RCC 7860 (cell line): ENCODE results near the gene GPAM.
"Not testable (repeated sequence)": the region's sequence is repeated elsewhere in the genome, so short reads cannot be mapped to it uniquely, and the experiment has no call there.

Source experiments
- DNase-seq: peaks from one replicate; pipeline ENCODE4 v3.0.0-alpha.2; 2015; ENCODE audit warnings: low spot score
- FAIRE-seq: peaks from 2 replicates; lab custom pipeline; 2012; peaks lifted over from hg19 to GRCh38; lab: Jason Lieb, UNC

GPAM gene, protein sequence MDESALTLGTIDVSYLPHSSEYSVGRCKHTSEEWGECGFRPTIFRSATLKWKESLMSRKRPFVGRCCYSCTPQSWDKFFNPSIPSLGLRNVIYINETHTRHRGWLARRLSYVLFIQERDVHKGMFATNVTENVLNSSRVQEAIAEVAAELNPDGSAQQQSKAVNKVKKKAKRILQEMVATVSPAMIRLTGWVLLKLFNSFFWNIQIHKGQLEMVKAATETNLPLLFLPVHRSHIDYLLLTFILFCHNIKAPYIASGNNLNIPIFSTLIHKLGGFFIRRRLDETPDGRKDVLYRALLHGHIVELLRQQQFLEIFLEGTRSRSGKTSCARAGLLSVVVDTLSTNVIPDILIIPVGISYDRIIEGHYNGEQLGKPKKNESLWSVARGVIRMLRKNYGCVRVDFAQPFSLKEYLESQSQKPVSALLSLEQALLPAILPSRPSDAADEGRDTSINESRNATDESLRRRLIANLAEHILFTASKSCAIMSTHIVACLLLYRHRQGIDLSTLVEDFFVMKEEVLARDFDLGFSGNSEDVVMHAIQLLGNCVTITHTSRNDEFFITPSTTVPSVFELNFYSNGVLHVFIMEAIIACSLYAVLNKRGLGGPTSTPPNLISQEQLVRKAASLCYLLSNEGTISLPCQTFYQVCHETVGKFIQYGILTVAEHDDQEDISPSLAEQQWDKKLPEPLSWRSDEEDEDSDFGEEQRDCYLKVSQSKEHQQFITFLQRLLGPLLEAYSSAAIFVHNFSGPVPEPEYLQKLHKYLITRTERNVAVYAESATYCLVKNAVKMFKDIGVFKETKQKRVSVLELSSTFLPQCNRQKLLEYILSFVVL

DNA sequence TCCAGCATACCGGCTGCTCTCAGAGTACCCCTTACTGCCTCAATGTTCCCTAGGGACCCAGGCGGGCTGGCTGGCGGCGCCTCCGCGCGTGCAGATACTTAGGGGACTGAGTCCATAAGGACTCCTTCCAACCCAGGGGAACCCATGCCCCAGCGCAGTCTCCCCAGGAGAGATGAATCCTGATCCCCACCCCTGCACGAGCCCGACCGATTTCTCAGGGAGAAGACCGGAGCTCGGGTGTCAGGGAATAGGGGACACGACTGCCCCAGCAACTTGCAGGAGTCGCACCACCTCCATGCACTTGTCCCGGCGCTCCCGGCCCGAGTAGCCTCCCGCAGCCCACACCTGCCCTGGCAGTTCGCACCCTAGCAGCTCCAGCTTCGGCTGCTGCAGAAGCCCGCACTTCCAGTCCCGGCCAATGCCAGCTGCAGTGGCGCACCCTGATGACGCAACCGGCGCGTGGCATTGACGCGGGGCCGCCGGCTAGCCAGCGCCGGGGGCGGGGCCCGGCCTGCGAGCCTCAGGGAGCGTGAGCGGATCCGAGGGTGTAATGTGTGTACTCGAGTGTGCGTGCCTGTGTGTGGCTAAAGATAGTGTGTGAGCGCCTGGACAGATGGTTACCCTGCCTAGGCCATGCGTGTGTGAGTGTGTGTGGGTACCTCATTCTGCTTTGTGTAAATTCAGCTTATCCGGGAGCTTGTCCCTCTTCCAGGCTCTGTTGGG is at the start of gene GPAM:
TSS of gene GPAM (minus strand) at position 437 of the 723 bp plus-strand sequence. CDS start 1,981 bp downstream, outside the sequence.
- FAIRE-seq (no peak), DNase-seq (peak; percentile 74)

DNA sequence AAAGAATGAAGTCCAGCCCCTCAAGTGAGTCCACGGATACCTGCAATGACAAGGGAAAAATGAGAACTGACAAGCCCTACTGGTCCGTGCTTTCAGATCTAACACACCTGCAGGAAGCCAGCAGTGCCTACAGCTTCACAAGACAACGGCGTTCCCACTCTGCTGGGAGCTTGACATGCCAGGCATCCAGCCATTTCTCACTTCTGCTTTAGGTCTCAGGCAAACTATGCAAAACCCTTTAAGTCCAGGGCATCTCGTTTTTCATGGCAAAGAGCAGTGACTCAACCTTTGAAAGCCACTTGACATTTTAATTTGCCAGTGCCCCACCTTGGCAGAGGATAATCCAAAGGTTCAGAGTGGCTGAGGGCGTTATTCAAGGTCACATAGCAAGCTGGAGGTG is 49.1 kb upstream of the GPAM start:
- FAIRE-seq, result no peak
- DNase-seq, result no peak

DNA sequence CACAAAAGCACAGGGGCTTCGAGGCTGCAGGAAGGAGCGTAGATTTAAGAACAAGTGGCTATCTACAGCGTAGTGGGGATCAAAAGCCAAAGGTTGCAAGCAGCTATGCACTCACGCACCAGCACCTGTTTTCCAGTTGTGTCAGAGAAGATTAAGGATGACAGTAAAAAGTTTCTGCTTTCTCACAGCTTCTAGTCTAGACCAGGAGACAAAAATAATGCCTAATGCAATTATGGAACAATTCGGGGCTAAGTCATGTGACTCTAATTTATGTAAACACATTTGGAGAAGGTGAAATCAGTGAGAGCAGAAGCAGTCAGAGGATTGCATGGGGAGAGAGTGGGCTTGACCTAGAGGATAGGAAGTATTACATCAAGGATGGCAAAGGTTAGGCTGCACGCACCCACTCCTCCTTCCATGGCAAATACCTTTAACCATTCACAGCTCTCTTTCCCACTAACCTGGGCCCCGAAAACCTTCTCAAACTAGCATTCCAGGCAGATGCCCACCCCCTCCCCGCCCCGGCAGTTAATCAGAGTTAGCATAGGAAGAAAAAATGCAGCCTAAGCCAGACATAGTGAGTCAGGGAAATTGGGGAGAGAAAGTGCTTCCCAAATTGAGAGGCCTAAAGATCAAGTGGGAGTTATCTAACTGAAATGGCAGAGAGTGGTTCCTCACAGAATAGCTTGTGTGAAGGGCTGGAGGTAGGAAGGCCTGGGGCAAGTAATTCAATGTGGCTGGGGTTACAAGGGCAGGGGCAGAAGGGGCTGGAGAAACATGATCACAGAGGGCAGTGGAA is 48.2 kb upstream of the GPAM start:
- no peak for DNase-seq
- FAIRE-seq, result no peak

DNA sequence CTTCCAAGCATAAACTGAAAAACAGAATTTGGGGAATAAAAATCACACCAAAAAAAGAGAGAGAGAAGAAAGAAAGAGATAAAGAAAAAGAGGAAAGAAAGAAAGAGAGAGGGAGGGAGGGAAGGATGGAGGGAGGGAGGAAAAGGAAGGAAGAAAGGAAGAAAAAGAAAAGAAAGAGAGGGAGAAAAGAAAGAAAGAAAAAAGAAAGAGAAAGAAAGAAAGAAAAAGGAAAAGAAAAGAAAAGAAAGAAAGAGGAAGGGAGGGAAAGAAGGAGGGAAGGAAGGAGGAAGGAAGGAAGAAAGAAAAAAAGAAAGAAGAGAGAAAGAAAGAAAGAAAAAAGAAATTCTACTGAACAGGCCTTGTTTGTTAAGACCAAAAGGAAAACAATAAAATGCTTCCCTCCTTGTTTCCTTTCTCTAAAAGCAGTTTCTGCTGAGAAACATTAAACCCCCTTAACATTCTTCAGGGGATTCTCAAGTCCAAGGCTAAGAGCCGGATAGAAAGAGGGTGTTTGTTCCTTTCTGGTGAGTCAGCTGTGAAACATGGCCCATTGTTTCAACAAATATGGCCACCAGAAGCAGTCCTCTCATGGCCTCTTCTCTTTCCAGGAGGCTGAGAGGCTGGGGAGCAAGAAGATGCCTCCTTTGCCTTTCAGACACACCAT is 46.9 kb upstream of the GPAM start:
- no peak for DNase-seq
- no peak for FAIRE-seq

DNA sequence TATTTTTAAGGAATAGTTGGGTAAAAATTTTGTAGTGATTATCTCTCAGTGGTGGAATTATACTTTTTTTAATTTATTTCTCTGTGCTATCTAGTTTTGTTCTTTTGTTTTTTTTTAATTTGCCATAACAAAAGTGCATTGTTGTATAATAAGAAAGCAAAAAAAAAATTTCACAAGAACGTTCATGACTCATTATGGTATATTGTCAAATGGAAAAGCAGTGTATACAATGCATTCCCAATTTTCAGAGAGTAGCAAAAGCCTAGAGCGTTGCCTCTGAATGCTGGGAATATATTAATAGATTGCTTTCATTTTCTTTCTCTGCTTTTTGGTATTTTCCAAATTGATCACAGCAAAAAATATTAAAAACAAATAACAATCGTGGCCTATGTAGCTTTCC is 46.3 kb upstream of the GPAM start:
- DNase-seq (no peak), FAIRE-seq (no peak)

DNA sequence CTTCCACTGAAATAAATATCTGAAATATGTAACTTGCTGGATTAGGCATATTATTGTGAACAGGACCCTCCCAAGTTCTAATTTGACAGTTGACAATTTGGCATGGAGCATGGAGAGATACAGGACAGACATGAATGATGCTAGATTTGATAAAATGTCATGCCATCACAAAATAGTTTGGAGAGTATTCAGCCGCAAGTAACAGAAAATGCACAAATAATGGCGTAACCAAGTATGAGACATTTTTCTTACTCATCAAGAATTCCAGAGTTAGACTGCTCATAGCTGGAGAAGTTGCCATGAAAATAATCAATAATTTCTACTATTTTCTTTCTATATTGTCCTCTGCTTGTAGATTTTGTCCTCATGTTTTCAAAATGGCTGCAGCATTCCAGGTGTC is 45.5 kb upstream of the GPAM start:
- no peak for FAIRE-seq

DNA sequence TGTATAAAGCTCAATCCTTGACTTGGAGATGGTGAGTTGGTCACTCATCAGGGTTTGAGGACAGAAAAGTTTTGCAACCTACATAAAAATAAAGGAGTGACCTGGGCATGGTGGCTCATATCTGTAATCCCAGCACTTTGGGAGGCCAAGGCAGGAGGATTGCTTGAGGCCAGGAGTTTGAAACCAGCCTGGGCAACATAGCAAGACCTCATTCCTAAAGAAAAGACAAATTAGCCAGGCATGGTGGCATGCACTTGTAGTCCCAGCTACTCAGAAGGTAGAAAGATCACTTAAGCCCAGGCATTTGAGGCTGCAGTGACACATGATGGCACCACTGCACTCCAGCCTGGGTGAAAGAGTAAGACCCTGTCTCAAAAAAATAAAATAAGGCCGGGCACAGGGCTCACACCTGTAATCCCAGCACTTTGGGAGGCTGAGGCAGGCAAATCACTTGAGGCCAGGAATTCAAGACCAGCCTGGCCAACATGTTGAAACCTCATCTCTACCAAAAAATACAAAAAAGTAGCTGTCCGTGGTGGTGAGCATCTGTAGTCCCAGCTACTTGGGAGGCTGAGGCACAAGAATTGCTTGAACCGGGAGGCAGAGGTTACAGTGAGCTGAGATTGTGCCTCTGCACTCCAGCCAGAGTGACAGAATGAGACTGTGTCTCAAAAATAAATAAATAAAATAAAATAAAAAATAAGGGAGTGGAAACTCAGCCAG is 45.0 kb upstream of the GPAM start:
- FAIRE-seq, DNase-seq: not testable (repeated sequence)

More for the DNA sequence above, 45.5 kb upstream of the GPAM start:
- DNase-seq, result no peak

DNA sequence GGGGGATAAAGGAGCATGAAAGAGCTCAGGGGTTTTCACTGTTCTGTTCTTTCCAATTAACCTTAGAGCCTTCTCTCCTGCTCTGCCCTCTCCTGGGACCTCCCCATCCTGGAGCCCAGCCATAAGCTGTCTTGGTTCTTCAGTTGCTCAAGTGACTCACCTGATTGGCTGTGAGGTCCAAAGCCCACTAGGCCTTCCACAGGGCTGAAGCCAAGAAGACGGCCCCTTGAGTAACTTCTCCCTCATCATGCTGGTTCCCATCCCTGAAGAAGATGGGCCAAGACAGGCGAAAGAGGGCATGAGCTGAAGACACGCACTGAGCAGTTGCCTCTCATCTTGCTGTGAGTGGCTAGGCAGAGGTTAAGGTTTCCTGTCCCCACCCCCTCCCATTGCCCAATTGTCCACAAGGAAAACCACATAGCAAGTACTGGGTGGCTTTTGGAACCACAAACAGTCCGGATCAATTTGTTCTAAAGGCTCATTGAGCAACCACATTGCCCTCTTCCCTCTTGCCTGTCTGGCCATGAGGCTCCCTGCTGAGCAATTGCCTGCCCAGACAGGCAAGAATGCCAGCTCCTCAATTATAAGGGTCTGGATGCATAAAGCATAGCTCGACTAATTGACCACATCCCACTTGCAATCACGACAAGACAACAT is 43.9 kb upstream of the GPAM start:
- no peak for FAIRE-seq
- peak; percentile 24 for DNase-seq

DNA sequence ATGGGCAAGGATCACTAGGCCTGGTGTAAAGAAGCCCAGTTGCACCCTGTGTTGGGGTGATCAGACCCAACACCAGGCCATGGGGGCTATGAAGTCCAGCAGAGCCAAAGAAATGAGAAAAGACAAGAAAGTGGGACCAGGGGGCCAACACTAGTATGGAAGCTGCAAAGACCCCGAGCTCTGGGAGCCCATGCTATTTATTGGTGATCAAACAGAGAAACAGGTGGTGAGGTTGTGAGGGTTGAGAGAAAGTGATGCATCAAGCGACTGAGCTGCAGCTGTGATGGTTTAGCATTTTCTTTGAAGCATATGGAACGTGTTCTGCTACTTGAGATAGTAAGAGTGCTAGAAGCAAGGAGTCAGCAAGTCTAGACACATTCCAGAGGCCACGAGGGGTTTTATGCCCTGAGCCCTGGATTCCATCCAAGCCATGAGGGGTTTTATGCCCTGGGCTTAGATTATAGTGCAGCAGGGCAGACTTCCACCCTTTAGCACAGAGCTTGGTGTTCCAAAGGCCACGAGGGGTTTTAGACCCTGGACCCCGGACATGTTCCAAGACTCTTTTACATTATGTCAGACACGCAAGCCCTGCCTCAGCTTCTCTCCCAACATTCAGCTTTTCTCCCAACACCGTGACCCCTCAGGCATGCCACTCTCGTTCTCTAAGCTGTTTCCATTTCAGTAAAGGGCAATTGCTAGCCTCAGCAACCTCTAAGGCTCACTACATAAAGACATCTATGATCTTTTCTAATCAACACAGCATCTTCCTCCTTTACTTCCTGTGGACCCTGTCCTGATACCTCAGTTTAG is 43.1 kb upstream of the GPAM start:
- no peak for FAIRE-seq
- DNase-seq, result no peak

DNA sequence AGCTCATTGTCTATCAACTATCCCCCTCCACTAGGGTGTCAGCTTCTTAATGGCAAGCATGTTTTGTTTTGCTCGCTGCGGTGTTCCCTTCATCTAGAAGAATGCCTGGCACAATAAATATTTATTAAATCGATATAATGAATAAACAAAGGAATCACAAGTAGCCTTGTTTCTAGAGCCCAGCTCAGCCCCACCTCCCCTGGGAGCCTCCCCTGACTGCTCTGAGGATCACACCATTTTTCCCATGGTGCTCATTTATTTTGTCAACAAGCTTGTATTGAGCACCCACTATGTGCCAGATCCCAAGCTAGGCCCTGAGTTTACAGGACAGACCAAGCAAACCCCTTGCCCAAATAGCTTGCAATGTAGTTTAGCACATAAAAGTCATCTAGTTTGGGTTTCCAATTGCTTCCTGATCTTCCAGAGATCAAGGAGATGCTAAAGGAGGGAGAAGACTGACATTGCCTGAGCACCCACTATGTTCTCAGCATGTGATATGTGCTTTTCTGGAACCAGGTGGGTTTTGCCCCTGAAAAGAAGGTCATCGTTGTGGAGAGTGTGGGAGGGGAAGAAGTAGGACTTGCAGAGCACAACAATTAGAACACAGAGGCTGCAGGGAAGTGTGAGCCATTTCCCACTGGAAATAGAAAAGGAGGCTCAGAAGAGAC is 42.3 kb upstream of the GPAM start:
- FAIRE-seq (no peak), DNase-seq (no peak)

DNA sequence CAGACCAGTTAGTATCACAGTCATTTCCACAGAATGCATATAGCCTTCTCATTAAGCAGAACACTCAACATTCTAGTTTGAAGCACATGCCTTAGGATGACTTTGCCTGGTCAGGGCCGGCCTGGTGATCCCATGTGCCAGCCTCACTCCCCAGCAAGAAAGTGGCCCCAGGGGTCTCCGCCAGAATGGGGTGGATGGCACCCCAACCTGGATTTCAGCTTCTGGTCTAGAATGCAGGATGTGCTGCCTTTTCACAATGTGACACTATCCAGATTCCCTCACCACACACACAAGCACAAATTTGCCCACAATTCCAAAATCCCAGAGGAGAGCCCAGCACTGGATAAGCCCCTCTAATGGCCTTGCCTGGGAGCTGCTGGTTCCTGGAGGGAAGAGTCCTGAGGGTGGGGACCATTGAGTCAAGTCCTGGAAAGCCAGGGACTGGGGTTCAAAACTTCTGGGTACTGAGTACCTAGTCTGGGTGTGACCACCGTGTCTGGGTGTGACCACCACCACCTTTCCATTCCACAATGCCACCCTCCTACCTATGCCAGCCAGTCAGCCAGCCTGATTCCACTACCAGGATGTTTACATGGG is 41.5 kb upstream of the GPAM start:
- DNase-seq (no peak), FAIRE-seq (no peak)

DNA sequence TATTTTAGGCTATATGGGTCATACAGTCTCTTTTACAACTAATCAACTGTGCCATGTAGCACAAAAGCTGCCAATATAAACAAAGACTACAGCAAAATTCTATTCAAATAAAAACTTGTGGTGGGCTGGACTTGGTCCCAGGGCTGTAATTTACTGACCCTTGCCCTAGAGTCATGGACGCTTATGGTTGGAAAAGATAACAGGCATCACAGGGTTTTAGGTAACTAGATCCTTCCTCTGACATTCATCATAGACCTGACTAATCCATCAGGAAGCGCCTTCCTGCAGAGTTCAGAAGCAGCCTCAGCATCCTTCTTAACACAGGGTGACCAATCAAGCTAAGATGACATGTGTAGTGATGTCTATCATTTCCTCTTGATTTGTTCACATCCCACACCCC is 40.2 kb upstream of the GPAM start:
- DNase-seq (no peak), FAIRE-seq (no peak)

DNA sequence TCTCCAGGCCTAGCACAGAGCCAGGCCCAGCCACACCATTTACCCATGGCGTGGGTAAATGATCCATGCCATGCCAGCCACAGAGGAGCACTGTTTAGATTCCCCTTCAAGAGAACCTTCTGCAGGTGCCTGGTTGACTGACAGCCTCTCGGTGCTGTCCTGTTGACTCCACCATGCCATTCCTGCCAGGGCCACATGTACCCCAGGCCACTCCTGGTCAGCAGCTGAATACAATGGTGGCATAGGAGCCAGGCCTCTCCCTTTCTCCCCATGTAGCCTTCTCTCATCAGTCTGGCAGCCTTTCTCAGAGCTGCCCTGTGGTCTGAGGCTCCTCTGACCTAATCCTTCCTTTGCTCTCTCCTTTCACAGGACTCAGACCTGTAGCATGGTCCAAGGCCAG is 39.2 kb upstream of the GPAM start:
- FAIRE-seq (no peak), DNase-seq (no peak)

DNA sequence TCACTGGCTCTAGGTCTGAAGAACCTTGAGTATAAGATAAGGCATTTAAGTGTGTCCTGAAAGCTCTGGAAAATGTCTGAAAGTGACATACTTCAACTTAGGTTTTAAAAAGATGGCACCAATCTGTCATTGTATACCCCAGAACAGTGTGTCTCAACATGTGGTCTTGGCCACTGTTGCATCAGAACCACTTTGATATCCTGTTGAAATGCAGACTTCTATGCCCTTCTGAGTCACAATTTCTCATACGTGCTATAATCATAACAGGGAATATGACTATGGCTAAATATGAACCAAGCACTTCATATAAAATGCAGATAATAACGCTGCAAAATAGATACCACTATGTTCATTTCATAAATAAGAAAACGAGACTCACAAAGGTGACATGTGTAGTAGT is 38.0 kb upstream of the GPAM start:
- FAIRE-seq, result no peak
- DNase-seq, result no peak

DNA sequence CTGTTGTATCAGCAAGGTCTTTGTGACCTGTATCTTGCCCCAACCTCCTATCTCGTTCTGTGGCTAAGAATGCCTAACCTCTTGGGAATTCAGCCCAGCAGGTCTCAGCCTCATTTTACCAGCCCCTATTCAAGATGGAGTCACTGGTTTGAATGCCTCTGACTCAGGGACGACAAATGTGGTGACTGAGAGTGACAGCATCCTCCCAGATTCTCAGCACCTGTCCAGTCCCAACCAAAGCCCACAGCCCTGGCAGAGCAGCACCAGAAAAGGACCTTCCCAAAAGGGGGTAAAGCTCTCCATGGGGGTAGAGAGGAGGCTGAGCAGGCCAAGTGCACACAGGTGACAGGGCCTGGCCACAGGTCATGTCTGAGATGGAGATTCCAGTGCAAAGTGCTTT is 35.4 kb upstream of the GPAM start:
- FAIRE-seq, result no peak

DNA sequence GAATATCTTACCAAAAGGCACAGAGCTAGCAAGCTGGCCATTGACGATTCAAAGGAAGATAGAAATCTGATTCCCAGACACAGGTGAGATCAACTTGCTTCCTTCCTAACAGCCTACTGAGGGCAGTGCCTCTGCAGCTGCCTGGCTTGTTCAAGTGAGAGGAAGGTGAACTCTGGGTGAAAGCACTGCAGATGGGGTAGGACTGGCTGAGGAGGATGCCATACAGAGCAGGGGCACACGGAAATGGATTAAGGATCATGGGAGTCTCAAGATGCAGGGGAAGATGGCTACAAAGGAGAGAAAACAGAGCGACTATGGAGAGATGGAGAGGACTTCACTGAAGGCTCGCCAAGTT is 34.4 kb upstream of the GPAM start:
- DNase-seq (no peak), FAIRE-seq (no peak)

More for the DNA sequence above, 35.4 kb upstream of the GPAM start:
- DNase-seq, result peak; percentile 39

DNA sequence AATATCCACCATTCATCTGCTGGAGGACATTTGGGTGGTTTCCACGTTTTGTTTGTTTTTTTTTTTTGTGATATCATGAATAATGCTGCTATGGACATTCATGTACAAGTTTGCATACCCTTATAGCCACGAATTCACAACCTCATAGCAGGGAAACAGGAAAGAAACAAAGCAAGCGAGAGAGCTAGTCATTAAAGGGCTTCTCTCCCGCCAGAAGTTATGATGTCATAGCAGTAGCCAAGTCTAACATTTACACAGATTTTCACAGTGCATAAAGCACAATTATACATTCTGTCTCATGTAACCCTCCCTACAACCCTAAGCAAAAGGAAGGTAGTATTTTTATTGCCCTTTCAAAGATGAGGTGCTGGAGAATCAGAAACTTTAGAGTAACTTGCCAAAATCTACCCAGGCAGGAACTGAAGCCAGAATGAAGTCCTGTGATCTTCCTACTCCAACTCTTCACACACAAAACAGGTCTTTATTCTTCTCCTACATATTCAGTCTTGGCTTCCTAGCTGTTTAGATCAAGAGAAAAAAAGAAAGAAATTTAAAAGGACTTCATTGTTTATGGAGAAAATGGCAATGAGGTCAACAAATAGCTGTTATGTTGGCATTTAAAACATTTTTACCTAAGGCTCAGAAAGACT is 33.9 kb upstream of the GPAM start:
- no peak for FAIRE-seq
- DNase-seq, result no peak
